Measurements from ENCODE around the gene LDHB.
"Not testable (repeated sequence)": the region's sequence is repeated elsewhere in the genome, so short reads cannot be mapped to it uniquely, and the experiment has no call there.

LDHB gene

GRCh38 chr12:21607701-21608100 lies 49.9 kb downstream of the LDHB start:
- DNase-seq (ENCODE audit: low read depth in 3 of 3), result no peak

- DNase-seq (ENCODE audit: low read depth in 3 of 3), result no peak
These were observed 51.5 kb downstream of the LDHB start for GRCh38 chr12:21606175-21606574.

- no peak for DNase-seq (ENCODE audit: low read depth in 3 of 3)
These were observed 53.2 kb downstream of the LDHB start, which contains the start of gene GYS2 for GRCh38 chr12:21604245-21605101. Gene GYS2, minus strand, starts transcription at chr12:21604847. Its CDS starts 255 bp downstream, at chr12:21604592.

- DNase-seq (ENCODE audit: low read depth in 3 of 3), result no peak
These were observed 54.9 kb downstream of the LDHB start for GRCh38 chr12:21602774-21603173.

GRCh38 chr12:21600196-21600595 lies 57.4 kb downstream of the LDHB start:
- no peak for DNase-seq (ENCODE audit: low read depth in 3 of 3)

GRCh38 chr12:21599143-21599999 lies 58.3 kb downstream of the LDHB start:
- DNase-seq (ENCODE audit: low read depth in 3 of 3), result no peak

- no peak for DNase-seq (ENCODE audit: low read depth in 3 of 3)
These were observed 59.0 kb downstream of the LDHB start for GRCh38 chr12:21598651-21599050.

GRCh38 chr12:21595356-21595755 lies 62.3 kb downstream of the LDHB start:
- DNase-seq (ENCODE audit: low read depth in 3 of 3), result not testable (repeated sequence)

GRCh38 chr12:21585485-21585884 lies 72.2 kb downstream of the LDHB start:
- no peak for DNase-seq (ENCODE audit: low read depth in 3 of 3)
